Thoracic aorta endothelial cell (primary cell): ENCODE results near the gene CBX8. TPM values are rescaled to one million over a fixed set of nuclear protein-coding genes. Genes with fewer than 3 reads are reported as not detected.

Experiments used
- total RNA-seq: library from RNA; depleted of rRNA; stranded (reverse); fragments of >200 nt; gene quantifications from 2 replicates; pipeline ENCODE4 v1.2.3, GENCODE V29; 2012

Gene CBX8
- total RNA-seq: 1.9 and 2.4 TPM in 2 replicates

DNA sequence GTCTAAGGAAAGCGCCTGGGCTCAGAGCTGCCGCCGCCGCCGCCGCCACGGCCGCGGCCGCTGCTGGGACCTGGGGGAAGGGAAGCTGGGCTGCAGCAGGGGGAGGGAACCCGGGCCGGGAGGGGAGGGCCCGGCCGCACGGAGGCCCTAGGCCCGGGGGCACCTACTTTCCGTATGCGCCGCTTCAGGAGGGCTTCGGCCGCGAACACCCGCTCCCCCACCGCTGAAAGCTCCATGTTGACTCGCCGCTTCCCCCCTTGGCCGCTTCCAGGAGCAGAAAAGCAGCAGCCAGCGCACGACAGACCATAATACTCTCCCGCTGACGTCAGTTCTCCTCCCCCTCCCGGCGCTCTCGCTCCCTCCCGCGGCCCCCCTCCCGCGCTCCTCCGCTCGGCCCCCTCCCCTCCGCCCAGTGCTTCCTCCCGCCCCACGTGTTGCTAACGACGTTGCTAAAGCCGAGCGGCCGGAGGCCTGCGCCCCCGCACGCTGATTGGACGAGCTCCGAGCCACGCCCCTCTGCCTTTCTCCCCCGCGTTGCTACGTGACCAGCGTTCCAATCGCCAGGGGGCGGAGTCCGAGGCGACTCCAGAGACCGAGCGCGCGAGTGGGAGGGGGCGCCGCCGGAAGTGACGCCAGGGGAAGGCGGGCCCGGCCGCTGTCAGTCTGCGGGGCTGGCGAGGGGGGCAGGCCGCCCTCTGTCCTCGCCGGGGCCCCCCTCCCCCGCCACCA, at the start of gene CBX8:
CBX8 (minus strand) TSS at position 315 of the 729 bp plus-strand sequence; CDS start at position 236, 79 bp downstream.

DNA sequence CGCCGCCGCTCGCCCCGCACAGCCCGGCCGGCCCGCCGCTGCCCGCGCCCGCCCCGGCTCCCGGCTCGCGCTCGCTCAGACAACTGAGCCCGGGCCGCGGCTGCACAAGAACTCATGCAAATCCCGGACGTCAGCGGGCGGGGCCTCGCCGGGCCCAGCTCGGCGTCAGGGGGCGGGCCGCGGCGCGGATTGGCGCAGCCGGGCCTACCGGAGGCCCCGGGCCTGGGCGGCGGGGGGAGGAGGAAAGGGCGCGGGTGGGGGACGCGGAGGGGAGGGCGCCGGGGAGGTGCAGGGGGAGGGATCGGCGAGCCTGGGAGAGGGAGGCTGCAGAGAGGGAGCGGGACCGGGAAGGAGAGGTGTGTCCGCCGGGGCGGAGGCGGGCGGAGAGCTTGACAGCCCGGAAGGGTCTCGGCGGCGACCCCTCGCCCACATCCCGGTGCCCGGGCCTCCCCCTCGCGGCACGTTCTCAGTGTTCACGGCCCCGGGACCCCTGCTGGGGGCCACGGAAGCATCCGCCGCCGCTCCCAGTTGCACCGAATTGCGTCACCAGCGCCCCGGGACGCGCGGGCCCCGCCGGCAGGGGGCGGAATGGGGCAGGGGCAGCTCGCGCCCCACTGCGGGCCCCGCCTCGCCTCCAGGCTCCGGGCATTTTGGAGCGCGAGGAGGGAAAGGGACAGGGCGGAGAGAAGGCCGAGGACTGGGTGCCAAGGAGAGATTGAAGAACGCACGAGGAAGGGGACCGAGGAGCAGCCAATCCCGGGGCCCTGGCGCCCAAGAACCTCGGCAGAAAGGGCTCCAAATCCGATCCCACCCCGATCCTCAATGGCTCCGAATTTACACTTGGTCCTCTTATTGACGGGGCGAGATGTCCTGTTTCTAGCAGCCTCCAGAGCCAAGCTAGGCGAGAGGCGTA, 42.7 kb upstream of the CBX8 start, which contains the start of gene CBX4:
CBX4 (minus strand) TSS at position 85 of the 913 bp plus-strand sequence. CDS start 189 bp downstream, outside the sequence.

DNA sequence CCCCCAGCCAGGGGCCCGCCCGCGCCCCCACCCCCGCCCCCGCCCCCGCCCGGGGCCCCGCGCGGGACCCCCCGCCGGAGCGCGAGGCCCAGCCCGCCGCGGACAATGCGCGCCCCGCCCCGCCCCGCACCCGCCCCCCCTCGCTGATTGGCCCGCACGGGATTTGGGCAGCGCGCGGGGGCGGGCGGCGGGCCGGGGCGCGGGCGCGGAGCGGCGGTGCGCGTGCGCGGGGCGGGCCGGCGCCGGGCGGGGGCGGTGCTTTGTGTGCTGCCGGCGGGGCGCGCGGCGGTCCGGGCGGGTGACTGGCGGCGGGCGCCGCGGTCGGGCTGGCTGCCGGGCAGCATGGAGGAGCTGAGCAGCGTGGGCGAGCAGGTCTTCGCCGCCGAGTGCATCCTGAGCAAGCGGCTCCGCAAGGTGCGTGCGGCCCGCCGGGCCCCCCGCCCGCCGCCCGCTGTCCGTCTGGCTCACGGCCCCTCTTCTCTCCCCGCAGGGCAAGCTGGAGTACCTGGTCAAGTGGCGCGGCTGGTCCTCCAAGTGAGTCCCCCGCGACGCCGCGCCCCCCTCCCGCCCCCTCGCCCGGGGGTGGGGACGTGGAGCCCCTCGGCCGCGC, 18.9 kb downstream of the CBX8 start, which contains the start of gene CBX2:
CBX2 (plus strand) TSS at position 255 of the 610 bp plus-strand sequence; CDS start at position 343, 88 bp downstream.

Other genes with a start within 250 kb of the CBX8 start
- not detected in 2 replicates for gene RBFOX3, start 186.0 kb downstream of the CBX8 start, total RNA-seq
- not detected in 2 replicates for gene ENPP7, start 66.1 kb downstream of the CBX8 start, total RNA-seq
- gene CBX2, start 18.9 kb downstream of the CBX8 start, total RNA-seq: 8.6 and 12.7 TPM in 2 replicates
- 8.2 and 8.9 TPM in 2 replicates for gene CBX4, start 42.4 kb upstream of the CBX8 start, total RNA-seq
- 43.0 and 45.4 TPM in 2 replicates for gene TBC1D16, start 238.8 kb upstream of the CBX8 start, total RNA-seq
- 2.0 TPM in 2 replicates for gene CCDC40, start 239.6 kb upstream of the CBX8 start, total RNA-seq